Activated naive CD4-positive, alpha-beta T cell treated with anti-CD3 and anti-CD28 coated beads, Interleukin-2, amount 50 U/mL, for 24 hours (primary cell): ENCODE measurements around the gene RBM43.

Experiments used
- H3K27ac Mint-ChIP-seq: one replicate; pipeline ENCODE4 v1.8.0; 2021; ENCODE audit warnings: mild to moderate bottlenecking, mixed read lengths
- H3K27me3 Mint-ChIP-seq: one replicate; pipeline ENCODE4 v1.8.0; 2021; ENCODE audit warnings: mixed read lengths
- H3K36me3 Mint-ChIP-seq: one replicate; pipeline ENCODE4 v1.8.0; 2021; ENCODE audit warnings: mixed read lengths
- H3K4me1 Mint-ChIP-seq: one replicate; pipeline ENCODE4 v1.8.0; 2021; ENCODE audit warnings: mixed read lengths
- H3K4me3 Mint-ChIP-seq: one replicate; pipeline ENCODE4 v1.8.0; 2021; ENCODE audit warnings: mild to moderate bottlenecking, mixed read lengths
- H3K9me3 Mint-ChIP-seq: one replicate; pipeline ENCODE4 v1.8.0; 2021; ENCODE audit warnings: mixed read lengths

The RBM43 gene

GRCh38 chr2:151204756-151205155 lies 56.9 kb downstream of the RBM43 start:
- no peak overlapping the region for H3K4me3 Mint-ChIP-seq
- no peaks in the 10 kb centered on the region for H3K9me3 Mint-ChIP-seq
- peaks cover 11% of the 10 kb centered on the region for H3K4me1 Mint-ChIP-seq
- H3K27ac Mint-ChIP-seq: no peak overlapping the region
- no peaks in the 10 kb centered on the region for H3K36me3 Mint-ChIP-seq
- H3K27me3 Mint-ChIP-seq: no peaks in the 10 kb centered on the region

- peaks cover 11% of the 10 kb centered on the region for H3K4me1 Mint-ChIP-seq
- no peaks in the 10 kb centered on the region for H3K9me3 Mint-ChIP-seq
- no peaks in the 10 kb centered on the region for H3K27me3 Mint-ChIP-seq
- no peak overlapping the region for H3K27ac Mint-ChIP-seq
- H3K4me3 Mint-ChIP-seq: no peak overlapping the region
- no peaks in the 10 kb centered on the region for H3K36me3 Mint-ChIP-seq
Measured at GRCh38 chr2:151200844-151201243, 60.8 kb downstream of the RBM43 start.

GRCh38 chr2:151200277-151200676 lies 61.4 kb downstream of the RBM43 start:
- no peak overlapping the region for H3K27ac Mint-ChIP-seq
- H3K9me3 Mint-ChIP-seq: no peaks in the 10 kb centered on the region
- no peaks in the 10 kb centered on the region for H3K27me3 Mint-ChIP-seq
- peaks cover 11% of the 10 kb centered on the region for H3K4me1 Mint-ChIP-seq
- no peak overlapping the region for H3K4me3 Mint-ChIP-seq
- no peaks in the 10 kb centered on the region for H3K36me3 Mint-ChIP-seq

GRCh38 chr2:151198645-151199044 lies 63.0 kb downstream of the RBM43 start:
- H3K27ac Mint-ChIP-seq: no peak overlapping the region
- no peaks in the 10 kb centered on the region for H3K9me3 Mint-ChIP-seq
- H3K36me3 Mint-ChIP-seq: no peaks in the 10 kb centered on the region
- no peak overlapping the region for H3K4me3 Mint-ChIP-seq
- no peaks in the 10 kb centered on the region for H3K27me3 Mint-ChIP-seq
- peaks cover 11% of the 10 kb centered on the region for H3K4me1 Mint-ChIP-seq
